ENCODE data around the gene CLNK. TPM values are rescaled to one million over a fixed set of nuclear protein-coding genes. Genes with fewer than 3 reads are reported as not detected.

The CLNK gene
- total and polyA plus RNA-seq, 2 of the 8 experiments (the other 6 are each of a cell fraction or from before 2014, with no cell fraction given), result not detected

GRCh38 chr4:10581022-10581421 lies 103.5 kb downstream of the CLNK start:
- Histone ChIP-seq H3K23ac (ENCODE audit: insufficient read length) (no peak overlapping the region), H4K91ac (replicated peaks; ENCODE audit: insufficient read length, low read length) (no peak overlapping the region), H3K9ac (replicated peaks in 1 of 4; ENCODE audit: extremely low read depth in 1 of 4, low read depth in 3 of 4, low read length in 3 of 4) (no peak overlapping the region), H2AFZ (ENCODE audit: low read length) (no peak overlapping the region), H3K18ac (ENCODE audit: extremely low read depth, low read length) (no peak overlapping the region), H4K5ac (ENCODE audit: insufficient read length, low read depth, low read length) (no peak overlapping the region), H3K56ac (replicated peaks; ENCODE audit: insufficient read length, low read depth, low read length) (no peak overlapping the region), H3K9me3 (ENCODE audit: insufficient read depth in 2 of 2, low read depth in 1 of 2, low read length in 1 of 2) (no peaks in the 10 kb centered on the region), H4K20me1 (replicated peaks in 1 of 2; ENCODE audit: control insufficient read depth in 1 of 2, insufficient read depth in 2 of 2, low read length in 2 of 2) (no peaks in the 10 kb centered on the region), H4K8ac (ENCODE audit: extremely low read depth, insufficient read depth, low read length) (no peak overlapping the region), H3K4me3 (ENCODE audit: extremely low read depth in 1 of 4, insufficient read depth in 2 of 4, low read depth in 3 of 4, low read length in 4 of 4) (no peak overlapping the region), H3K27me3 (replicated peaks in 1 of 4; ENCODE audit: control insufficient read depth in 3 of 4, extremely low read depth in 1 of 4, insufficient read depth in 3 of 4, low read length in 3 of 4) (no peaks in the 10 kb centered on the region), H3K36me3 (ENCODE audit: control insufficient read depth in 2 of 4, insufficient read depth in 4 of 4, low read length in 3 of 4) (no peaks in the 10 kb centered on the region), H3K4me1 (replicated peaks in 1 of 4; ENCODE audit: control insufficient read depth in 3 of 4, insufficient read depth in 4 of 4, low read length in 3 of 4) (no peaks in the 10 kb centered on the region), H2BK5ac (ENCODE audit: low read depth, low read length) (no peak overlapping the region), H3K23me2 (ENCODE audit: low read depth, low read length) (no peaks in the 10 kb centered on the region), H2BK20ac (ENCODE audit: low read length) (no peak overlapping the region), H3K79me1 (ENCODE audit: low read depth, low read length) (no peaks in the 10 kb centered on the region), H3K79me2 (ENCODE audit: control insufficient read depth in 1 of 2, insufficient read depth in 2 of 2, low read length in 2 of 2) (no peaks in the 10 kb centered on the region), H2BK15ac (ENCODE audit: low read length) (no peak overlapping the region), H3K4me2 (ENCODE audit: insufficient read depth in 1 of 2, low read depth in 2 of 2, low read length in 2 of 2) (no peak overlapping the region), H3K4ac (replicated peaks; ENCODE audit: insufficient read length, low read depth, low read length) (no peak overlapping the region), H2AK5ac (ENCODE audit: low read depth, low read length) (no peak overlapping the region), H3K14ac (ENCODE audit: insufficient read length) (no peak overlapping the region), H3K27ac (ENCODE audit: low read depth, low read length) (no peak overlapping the region), H2BK12ac (ENCODE audit: low read depth, low read length) (no peak overlapping the region), H2BK120ac (replicated peaks; ENCODE audit: low read depth, low read length) (no peak overlapping the region)
- POLR2A ChIA-PET (ENCODE audit: partially characterized antibody), result no interaction called here
- FAIRE-seq (no peak), DNase-seq (ENCODE audit: low read depth in 1 of 2, low spot score in 2 of 2) (no peak)
- no peak for TF ChIP-seq GTF2F1 (IDR thresholded peaks at IDR 0.05; ENCODE audit: borderline replicate concordance, low read depth, low read length)
- no peak for TF ChIP-seq HDAC2 (IDR thresholded peaks at IDR 0.05; ENCODE audit: borderline replicate concordance in 1 of 2, low read depth in 2 of 2, low read length in 2 of 2)
- no peak for TF ChIP-seq TEAD4 (IDR thresholded peaks at IDR 0.05; ENCODE audit: low read depth, low read length)
- TF ChIP-seq SIRT6 (IDR thresholded peaks at IDR 0.05; ENCODE audit: low read length), result no peak
- WGBS, 2 experiments (ENCODE audit: extremely low coverage in 1 of 2, insufficient coverage in 1 of 2, insufficient read length in 1 of 2, insufficient replicate concordance in 2 of 2, low coverage in 1 of 2, low lambda C conversion rate in 2 of 2, missing lambda C conversion rate in 1 of 2), result 90% methylated on average over 3 of the region's 3 CpGs; no CpG with 5 or more reads in 1 of the 2 experiments
- CTCF ChIA-PET (ENCODE audit: partially characterized antibody), result interaction anchor here (0.6 to 2.5 kb wide), 13 partner anchors 9 to 1461 kb away, joined by 3 to 8 read pairs (median 4); no protein-coding TSS in a partner anchor
